Stimulated activated CD4-positive, alpha-beta T cell treated with anti-CD3 and anti-CD28 coated beads, Interleukin-1b, Interleukin-23, amount 100 ng/mL, for 4 hours (primary cell): ENCODE data around the gene RNF114.
A peak's percentile ranks its signal among the peaks of the same experiment; 100 is the strongest.
"Not testable (repeated sequence)": the region's sequence is repeated elsewhere in the genome, so short reads cannot be mapped to it uniquely, and the experiment has no call there.

ENCODE experiments used
- DNase-seq, 2 donors: peaks; one replicate each; pipeline ENCODE4 v3.0.0-alpha.2; 2020; ENCODE audit warnings: low read depth in 2 of 2

RNF114 gene

DNA sequence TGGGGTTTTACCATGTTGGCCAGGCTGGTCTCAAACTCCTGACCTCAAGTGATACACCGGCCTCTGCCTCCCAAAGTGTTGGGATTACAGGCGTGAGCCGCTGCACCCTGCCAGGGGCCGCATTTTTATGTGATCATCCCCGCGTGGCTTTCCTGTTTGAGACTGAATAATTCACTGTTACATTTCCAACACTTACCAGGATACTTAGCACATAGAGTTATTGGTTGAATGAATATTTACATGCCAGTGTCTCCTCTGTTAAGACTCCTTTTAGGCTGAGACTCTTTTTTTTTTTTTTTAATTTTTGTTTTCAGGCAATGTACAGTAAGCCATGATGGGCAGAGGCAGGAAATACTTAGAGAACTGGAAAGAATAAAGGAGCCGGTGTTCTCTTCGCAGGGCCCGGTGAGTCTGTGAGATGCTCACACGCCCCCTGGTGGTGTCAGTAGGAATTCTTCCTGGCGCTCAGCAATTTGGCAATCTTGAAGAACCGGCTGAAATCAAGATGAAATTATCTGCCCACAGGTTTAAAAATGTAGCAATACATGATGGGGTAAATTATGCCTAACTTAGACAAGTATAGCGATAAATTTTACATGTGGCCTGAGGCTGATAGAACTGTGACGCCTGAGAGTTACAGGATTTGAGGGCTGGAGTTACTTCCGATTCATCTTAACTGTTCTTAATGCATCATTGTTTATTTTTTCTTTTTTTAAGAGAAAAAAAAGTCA lies 7.6 kb upstream of the RNF114 start:
- peak; percentile 68 to 79 for DNase-seq

DNA sequence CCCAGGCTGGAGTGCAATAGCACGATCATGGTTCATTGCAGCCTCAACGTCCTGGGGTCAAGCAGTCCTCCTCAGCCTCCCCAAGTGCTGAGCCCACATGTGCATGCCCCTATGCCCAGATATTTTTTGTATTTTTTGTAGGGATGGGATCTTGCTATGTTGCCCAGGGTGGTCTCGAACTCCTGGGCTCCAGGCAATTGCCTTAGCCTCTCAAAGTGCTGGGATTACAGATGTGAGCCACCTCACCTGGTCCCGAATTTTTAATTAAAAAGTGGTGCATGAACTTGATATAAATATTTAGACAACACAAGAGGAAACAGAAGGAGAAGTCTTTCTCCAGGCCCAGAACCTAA lies 7.1 kb upstream of the RNF114 start:
- no peak for DNase-seq

DNA sequence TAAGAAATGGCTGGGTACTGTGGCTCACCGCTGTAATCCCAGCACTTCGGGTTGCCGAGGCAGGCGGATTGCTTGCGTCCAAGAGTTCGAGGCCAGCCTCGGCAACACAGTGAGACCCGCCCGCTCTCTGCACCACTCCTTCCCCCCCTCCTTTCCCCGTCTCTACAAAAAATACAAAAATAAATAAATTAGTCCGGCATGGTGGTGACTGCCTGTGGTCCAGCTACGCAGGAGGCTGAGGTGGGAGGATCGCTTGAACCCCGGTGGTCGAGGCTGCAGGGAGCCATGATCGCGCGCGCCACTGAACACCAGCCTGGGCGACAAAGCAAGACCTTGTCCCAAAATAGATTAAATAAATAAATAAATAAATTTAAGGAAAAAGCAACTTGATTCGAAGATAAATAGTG lies 448 bp upstream of the RNF114 start:
- no peak for DNase-seq

DNA sequence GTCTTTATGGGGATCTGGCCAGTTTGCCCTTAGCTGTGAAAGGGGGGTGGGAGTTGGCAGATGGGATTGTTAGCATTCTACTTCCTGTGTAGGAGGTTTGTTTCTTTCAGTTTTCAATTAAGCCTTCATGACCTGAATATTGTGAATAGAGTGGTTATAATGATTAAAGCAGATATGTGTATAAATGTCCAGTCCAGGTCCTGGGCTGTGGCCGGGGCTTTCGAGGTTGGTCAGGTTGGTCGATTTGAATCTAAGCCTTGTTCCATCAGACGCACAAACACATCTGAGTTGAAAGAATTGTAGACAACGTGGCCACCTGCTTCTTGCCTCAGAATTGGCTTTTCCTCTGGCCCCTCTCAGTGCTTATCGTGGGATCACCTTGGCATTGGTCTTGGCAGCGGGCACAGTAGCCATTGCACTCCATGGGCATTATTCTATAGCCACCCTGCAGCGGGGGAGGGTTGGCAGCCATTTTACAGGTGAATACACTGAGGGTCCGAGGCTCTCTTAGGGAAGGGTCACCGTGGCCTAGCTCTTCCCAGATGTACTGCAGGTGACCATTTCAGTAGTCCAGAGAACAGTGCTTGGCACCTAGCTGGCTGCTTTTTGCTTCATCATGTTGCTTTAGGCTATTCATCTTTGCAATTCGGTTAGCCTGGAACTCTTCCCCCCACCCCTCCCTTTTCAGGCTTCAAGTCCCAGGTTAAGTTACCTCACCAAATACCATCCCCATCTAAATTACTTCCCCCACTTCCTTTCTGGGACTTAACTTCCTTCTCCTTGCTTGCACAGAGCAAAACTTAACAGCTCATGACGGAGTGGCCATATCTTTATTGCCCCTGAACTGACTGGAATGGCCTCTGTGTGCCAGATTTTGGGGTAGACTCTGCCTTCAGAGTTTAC lies 1.1 kb downstream of the RNF114 start:
- no peak for DNase-seq

DNA sequence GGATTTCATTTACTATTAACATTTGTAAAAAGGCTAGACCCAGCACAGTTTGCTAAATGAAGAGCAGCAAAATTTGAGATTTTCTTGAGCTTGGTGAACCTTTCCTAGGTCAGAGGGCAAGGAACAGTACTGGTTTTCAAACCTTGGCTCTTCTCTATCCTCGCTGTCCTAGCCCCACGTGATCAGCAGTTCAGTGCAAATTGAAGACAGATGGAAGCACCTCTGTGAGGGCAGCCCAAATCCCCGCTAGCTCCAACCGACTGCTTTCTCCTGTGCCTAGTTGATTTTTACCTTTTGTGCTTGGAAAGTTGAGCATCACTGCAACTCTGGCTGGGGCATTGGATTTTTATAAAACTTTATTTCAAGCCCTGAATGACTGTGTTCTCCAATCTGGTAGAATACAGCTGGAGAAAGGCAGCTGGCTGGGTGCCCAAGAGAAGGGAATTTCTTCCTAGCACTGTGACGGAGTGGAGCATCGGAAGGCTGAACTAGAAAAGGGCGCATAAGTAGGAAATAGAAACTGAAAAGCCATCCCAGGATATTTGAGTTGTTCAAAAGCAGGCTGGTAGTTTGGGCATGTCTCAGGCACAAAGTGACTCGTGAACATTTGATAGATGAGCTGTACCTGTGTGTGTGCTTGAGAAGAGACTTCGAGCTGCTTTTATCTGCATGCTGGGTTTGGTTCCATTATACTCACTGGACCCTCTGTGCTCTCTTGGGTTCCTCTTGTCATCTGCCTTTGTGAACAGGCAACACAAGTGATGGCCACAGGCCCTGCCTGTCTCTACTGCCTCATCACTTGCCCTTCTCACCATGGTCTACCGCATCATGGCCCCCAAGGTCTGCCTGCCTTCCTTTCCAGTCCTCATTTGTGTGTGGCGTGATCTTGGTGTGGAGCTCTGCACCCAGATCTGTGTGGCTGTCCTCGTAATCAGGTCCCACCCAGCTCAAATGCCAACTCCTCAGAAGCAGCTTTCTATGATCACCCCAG lies 2.3 kb downstream of the RNF114 start:
- no peak for DNase-seq

DNA sequence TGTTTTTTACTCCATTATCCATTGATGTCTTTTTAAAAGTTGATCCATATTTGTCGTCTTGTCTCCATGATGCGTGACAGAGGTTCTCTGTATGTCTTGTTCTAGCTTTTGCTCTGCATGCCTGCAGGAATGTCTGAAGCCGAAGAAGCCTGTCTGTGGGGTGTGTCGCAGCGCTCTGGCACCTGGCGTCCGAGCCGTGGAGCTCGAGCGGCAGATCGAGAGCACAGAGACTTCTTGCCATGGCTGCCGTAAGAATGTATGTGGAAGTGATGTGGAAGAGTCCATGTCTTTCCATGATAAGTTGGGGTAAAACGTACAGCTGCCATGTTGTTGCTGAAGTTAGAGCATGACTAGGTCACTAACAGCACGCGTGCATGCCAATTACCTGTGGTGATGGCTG lies 5.3 kb downstream of the RNF114 start:
- DNase-seq, result no peak

DNA sequence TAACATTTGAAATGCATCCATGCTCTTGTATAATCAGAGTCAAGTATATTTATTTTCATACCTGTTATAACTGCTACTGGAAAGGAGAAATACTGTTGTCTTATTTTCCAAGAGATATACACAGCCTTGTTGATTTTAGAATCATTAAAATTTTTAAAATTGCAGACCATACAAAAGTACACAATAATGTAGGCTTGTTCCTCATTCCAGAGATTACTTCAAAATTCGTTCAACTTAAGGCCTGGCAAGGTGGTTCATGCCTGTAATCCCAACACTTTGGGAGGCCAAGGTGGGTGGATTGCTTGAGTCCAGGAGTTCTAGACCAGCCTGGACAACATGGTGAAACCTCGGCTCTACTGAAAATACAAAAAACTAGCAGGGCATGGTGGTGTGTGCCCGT lies 6.1 kb downstream of the RNF114 start:
- no peak for DNase-seq

DNA sequence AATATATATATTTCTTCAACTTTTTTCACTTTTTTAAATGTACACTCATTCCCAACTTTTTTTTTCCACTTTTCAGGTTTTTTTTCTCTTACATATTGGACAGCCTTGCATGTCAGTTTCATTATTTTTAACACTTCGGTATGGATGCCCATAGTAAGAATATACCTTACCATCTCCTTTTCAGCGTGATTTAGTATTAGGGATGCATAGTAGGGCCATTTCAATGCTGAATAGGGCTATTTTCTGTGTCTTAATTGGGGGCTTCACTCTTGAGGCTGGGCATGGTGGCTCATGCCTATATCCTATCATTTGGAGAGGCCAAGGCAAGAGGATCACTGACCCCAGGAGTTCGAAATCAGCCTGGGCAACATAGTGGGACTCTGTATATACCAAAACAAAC lies 6.7 kb downstream of the RNF114 start:
- DNase-seq, result no peak

DNA sequence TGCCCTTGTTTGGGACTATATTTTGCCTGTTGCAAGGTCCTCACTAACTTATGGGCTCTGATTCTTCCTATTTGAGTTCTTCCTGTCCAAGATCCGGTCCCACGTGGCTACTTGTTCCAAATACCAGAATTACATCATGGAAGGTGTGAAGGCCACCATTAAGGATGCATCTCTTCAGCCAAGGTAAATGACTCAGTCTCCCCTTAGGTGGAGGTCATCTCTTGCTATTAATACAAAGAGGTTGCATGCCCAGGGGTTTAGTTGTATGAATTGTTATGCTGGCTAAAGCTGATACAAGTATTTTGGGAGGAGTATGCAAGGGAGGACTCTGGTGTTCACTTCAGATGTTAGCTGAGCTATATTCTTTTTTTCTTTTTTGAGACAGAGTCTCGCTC lies 9.1 kb downstream of the RNF114 start:
- no peak for DNase-seq

DNA sequence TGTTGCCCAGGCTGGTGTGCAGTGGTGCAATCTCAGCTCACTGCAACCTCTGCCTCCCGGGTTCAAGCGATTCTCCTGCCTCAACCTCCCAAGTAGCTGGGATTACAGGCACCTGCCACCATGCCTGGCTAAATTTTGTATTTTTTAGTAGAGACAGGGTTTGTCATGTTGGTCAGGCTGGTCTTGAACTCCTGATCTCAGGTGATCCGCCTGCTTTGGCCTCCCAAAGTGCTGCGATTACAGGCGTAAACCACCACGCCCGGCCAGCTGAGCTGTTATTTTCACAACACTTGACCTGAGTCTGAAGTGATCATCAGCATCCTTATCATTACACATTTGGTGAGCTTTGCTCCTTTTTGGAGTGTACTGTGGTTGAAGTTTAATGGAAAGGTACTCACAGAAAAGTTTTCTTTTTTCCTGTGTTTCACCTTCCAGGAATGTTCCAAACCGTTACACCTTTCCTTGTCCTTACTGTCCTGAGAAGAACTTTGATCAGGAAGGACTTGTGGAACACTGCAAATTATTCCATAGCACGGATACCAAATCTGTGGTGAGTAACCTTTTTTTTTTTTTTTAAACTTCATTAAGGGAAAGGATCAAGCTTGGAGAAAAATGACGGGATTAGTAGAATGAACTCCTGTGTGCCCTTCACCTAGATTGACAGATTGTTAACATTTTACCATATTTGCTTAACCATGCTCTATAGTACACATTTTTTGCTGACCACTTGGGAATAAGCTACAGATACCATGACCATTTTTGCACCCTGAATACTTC lies 9.7 kb downstream of the RNF114 start:
- DNase-seq, result no peak

DNA sequence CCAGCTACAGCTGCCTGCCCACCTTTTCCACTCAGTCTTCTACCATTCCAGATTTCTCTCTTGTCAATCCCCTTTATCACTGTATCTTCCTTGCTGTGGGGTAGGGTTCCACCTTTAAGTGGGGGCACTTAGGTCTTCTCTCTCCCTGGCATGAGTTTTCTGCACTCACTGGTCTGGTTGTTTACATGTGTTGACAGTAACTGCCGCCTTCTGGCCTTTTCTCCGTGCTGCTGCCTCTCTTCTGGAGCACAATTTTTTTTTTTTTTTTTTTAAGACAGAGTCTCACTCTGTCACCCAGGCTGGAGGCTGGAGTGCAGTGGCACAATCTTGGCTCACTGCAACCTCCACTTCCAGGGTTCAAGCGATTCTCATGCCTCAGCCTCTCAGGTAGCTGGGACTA lies 12.0 kb downstream of the RNF114 start:
- no peak for DNase-seq

DNA sequence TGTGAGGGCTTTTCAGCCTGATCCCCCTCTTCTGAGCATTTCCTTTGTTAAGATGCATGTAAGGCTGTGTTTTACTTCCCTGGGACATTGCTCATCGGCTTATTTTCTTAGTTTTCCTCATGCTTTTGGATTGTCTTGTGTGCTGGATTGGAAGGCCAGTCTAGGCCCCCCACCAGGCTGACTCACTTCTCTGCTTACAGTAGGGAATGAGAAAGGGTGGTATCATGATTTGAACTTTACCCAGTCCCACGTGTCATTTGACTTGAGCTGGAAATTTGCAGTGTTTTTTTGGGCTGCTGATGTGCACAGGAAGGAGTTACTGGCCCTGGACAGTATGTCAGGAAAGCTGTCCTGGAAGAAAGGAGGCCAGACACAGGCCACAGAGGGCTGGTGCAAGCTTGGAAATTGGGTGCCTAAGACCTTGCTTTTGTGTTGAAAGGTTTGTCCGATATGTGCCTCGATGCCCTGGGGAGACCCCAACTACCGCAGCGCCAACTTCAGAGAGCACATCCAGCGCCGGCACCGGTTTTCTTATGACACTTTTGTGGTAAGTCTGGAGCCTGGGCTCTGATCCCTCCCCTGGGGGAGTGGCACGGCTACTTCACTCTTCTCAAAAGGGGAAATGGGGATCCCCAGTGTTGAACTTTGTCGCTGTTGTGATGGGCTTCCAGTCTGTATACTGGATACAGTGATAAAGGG lies 12.8 kb downstream of the RNF114 start:
- DNase-seq, result no peak

DNA sequence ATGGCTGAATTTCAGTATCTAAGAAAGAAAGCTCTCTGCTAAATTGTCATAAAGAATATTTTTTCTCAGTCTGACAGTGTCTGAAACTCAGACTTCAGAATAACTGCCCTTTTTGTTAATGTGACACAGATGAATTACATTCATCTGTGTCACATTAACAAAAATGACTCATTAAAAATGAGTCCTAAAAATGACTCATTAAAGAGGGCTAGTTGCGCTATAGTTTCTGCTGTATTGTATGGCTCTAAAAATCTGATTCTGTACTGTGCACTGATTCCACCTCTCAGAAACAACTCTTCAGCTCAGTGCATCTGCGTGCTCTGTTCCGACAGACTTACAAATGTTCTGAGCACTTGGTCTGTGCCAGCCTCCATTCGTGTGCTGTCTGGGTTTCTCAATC lies 15.0 kb downstream of the RNF114 start:
- no peak for DNase-seq

DNA sequence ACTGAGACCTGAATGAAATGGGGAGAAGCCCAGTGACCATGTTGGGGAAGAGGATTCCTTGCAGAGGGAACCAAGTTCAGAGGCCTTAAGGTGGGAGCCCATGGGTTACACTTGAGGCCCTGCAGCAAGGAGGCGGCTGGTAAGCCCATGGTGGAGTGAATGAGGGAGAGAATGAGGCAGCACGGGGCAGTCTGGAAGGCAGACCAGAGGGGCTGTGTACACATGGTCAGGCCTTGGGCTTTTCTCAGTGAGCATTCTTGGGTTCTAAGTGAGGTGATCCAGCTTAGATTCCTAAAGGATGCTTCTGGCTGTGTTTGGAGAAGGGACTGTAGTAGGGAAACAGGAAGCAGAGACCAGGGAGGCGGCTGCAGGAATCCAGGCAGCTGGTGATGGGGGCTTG lies 19.0 kb downstream of the RNF114 start:
- no peak for DNase-seq

DNA sequence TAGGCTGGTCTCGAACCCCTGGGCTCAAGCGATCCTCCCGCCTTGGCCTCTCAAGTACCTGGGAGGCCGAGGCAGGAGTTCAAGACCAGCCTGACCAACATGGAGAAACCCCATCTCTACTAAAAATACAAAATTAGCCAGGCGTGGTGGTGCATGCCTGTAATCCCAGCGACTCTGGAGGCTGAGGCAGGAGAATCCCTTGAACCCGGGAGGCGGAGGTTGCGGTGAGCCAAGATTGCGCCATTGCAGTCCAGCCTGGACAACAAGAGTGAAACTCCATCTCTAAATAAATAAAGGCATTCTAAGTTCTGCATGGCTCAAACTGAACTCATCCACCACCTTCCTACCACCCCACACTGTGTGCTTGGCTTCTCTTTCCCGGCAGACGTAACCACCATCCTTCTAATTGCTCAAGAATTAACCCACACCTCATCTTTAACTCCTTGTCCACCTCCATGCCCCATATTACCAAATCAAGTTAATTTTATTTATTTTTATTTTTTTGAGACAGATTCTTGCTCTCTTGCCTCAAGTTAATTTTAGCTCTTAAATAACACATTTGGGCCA lies 19.7 kb downstream of the RNF114 start:
- not testable (repeated sequence) for DNase-seq

DNA sequence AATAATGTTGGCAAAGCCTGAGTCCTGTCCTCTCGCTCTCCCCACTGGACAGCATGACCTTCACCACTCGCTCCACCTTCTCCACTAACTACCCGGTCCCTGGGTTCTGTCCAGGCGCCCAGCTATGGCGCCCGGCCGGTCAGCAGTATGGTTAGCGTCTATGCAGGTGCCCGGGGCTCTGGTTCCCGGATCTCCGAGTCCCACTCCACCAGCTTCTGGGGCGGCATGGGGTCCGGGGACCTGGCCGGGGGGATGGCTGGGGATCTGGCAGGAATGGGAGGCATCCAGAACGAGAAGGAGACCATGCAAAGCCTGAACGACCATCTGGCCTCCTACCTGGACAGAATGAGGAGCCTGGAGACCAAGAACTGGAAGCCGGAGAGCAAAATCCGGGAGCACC lies 20.5 kb downstream of the RNF114 start:
- no peak for DNase-seq

DNA sequence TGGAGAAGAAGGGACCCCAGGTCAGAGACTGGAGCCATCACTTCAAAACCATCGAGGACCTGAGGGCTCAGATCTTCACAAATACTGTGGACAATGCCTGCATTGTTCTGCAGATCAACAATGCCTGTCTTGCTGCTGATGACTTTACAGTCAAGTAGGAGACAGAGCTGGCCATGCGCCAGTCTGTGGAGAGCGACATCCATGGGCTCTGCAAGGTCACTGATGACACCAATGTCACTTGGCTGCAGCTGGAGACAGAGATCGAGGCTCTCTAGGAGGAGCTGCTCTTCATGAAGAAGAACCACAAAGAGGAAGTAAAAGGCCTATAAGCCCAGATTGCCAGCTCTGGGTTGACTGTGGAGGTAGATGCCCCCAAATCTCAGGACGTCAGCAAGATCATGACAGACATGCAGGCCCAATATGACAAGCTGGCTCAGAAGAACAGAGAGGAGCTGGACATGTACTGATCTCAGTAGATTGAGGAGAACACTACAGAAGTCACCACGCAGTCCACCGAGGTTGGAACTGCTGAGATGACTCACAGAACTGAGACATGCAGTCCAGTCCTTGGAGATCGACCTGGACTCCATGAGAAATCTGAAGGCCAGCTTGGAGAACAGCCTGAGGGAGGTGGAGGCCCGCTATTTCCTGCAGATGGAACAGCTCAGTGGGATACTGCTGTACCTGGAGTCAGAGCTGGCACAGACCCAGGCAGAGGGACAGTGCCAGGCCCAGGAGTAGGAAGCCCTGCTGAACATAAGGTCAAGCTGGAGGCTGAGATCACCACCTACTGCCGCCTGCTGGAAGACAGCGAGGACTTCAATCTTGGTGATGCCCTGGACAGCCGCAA lies 21.1 kb downstream of the RNF114 start:
- DNase-seq, result not testable (repeated sequence)

DNA sequence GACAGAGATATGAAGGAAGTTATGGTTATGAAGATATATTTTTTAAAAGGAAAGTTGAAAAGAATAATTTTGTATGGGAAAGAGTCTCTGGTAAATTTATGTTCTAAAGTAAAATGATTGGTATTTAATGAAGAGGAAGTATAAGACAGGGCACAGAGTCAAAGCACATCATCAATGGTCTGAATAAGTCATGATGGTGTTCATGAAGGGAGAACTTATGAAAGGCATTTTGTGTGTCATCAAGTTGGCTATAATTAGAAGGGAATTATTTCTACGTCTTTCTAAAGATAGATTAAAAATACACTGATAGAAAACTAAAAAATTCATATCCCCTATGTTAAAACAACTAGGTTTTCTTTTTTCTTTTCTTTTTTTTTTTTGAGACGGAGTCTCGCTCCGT lies 25.2 kb downstream of the RNF114 start:
- no peak for DNase-seq
